ENCODE measurements around the gene PPP3R1. TPM values are rescaled to one million over a fixed set of nuclear protein-coding genes. Genes with fewer than 3 reads are reported as not detected.

Gene PPP3R1
- polyA plus RNA-seq, 1 experiment: 5.2 TPM

- POLR2A ChIA-PET: no interaction called here
- no peaks in the 10 kb centered on the region for H3K36me3 ChIP-seq (ENCODE audit: control insufficient read depth, insufficient read depth, low read length)
- DNase-seq (ENCODE audit: low read depth): no peak
- no peak overlapping the region for H3K4me3 ChIP-seq (ENCODE audit: low read depth, low read length)
- no peaks in the 10 kb centered on the region for H3K27me3 ChIP-seq (ENCODE audit: control insufficient read depth, insufficient read depth, low read length)
- no peak for TF ChIP-seq CTCF (IDR thresholded peaks at IDR 0.05; ENCODE audit: insufficient read depth, low read depth, low read length)
- CTCF ChIA-PET: interaction anchor here (0.7 to 0.8 kb wide), 2 partner anchors 84 to 436 kb away, joined by 3 read pairs; no protein-coding TSS in a partner anchor
Observed at GRCh38 chr2:68279691-68280090, 27.4 kb upstream of the PPP3R1 start.

GRCh38 chr2:68278169-68278568 is 25.8 kb upstream of the PPP3R1 start:
- CTCF ChIA-PET: no interaction called here
- no peak for DNase-seq (ENCODE audit: low read depth)
- TF ChIP-seq CTCF (IDR thresholded peaks at IDR 0.05; ENCODE audit: insufficient read depth, low read depth, low read length): no peak
- POLR2A ChIA-PET: no interaction called here
- no peak overlapping the region for H3K4me3 ChIP-seq (ENCODE audit: low read depth, low read length)
- H3K36me3 ChIP-seq (ENCODE audit: control insufficient read depth, insufficient read depth, low read length): no peaks in the 10 kb centered on the region
- H3K27me3 ChIP-seq (ENCODE audit: control insufficient read depth, insufficient read depth, low read length): no peaks in the 10 kb centered on the region

GRCh38 chr2:68274022-68274421 is 21.7 kb upstream of the PPP3R1 start:
- H3K27me3 ChIP-seq (ENCODE audit: control insufficient read depth, insufficient read depth, low read length): no peaks in the 10 kb centered on the region
- POLR2A ChIA-PET: no interaction called here
- no peak for DNase-seq (ENCODE audit: low read depth)
- H3K36me3 ChIP-seq (ENCODE audit: control insufficient read depth, insufficient read depth, low read length): no peaks in the 10 kb centered on the region
- no peak for TF ChIP-seq CTCF (IDR thresholded peaks at IDR 0.05; ENCODE audit: insufficient read depth, low read depth, low read length)
- no peak overlapping the region for H3K4me3 ChIP-seq (ENCODE audit: low read depth, low read length)
- CTCF ChIA-PET: interaction anchor here (1.1 to 3.3 kb wide), 3 partner anchors 9 to 20 kb away, joined by 4 to 20 read pairs (median 6); no protein-coding TSS in a partner anchor

DNA sequence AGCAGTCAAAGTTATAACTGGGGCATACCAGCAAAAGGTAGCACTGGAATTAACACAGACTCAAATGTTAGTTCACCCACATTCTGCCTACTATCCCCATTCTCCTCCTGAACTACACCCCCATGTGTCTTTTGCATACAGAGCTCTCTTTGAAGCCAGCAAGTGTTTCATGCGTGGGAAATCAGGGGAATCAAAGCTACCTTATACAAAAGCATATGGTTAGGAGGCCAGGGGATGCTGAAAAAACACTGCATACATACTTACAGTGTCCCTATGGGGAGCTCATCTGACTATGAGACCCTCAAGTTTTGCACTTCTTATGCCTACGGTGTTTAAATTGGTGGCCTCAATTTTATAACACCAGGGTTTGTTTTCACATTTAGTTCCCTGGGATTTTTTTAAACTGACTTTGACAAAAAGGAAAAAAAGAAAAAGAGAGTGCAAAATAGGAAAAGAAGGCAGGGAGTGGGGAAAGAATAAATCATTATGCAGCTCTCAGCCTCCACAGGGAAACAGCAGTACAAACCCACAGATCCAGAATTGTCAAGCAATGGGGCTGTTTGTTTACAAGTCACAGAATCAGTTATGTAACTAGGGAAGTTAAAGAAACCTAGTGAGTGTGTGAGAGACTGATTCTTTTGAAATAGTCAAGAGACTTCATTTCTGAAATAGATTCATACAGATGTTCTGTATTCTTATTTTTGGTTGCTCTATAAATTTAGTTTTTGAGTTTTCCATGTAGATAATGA is 20.1 kb upstream of the PPP3R1 start:
- DNase-seq (ENCODE audit: low read depth): no peak
- ChIA-PET CTCF (interaction anchor here (0.6 to 3.3 kb wide), 2 partner anchors 11 to 120 kb away, joined by 3 to 20 read pairs; no protein-coding TSS in a partner anchor), POLR2A (no interaction called here)
- no peak for TF ChIP-seq CTCF (IDR thresholded peaks at IDR 0.05; ENCODE audit: insufficient read depth, low read depth, low read length)
- Histone ChIP-seq H3K36me3 (ENCODE audit: control insufficient read depth, insufficient read depth, low read length) (no peaks in the 10 kb centered on the region), H3K4me3 (ENCODE audit: low read depth, low read length) (no peak overlapping the region), H3K27me3 (ENCODE audit: control insufficient read depth, insufficient read depth, low read length) (no peaks in the 10 kb centered on the region)

DNA sequence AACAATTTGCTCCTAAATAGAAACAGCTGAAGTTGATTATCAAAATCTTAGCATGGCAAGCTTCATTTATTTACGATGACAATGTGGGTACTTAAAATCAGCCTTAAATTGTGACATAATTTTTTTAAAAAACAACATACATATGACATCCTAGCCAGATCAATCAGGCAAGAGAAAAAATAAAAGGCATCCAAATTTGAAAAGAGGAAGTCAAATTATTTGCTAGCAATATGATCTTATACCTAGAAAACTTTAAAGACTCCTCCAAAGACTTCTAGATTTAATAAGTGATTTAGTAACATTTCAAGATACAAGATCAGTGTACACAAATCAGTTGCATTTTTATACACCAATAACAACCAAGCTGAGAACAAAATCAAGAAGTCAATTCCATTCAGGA is 14.3 kb upstream of the PPP3R1 start:
- Histone ChIP-seq H3K4me3 (ENCODE audit: low read depth, low read length) (no peak overlapping the region), H3K27me3 (ENCODE audit: control insufficient read depth, insufficient read depth, low read length) (no peaks in the 10 kb centered on the region), H3K36me3 (ENCODE audit: control insufficient read depth, insufficient read depth, low read length) (no peaks in the 10 kb centered on the region)
- CTCF ChIA-PET: interaction anchor here (2.0 kb wide), 1 partner anchor 15 kb away, joined by 8 read pairs; no protein-coding TSS in a partner anchor
- no peak for TF ChIP-seq CTCF (IDR thresholded peaks at IDR 0.05; ENCODE audit: insufficient read depth, low read depth, low read length)
- DNase-seq (ENCODE audit: low read depth): no peak
- POLR2A ChIA-PET: no interaction called here

Measured in BJ (cell line).